ENCODE results near the gene PLCL2.
"Not testable (repeated sequence)": the region's sequence is repeated elsewhere in the genome, so short reads cannot be mapped to it uniquely, and the experiment has no call there.

Gene PLCL2

DNA sequence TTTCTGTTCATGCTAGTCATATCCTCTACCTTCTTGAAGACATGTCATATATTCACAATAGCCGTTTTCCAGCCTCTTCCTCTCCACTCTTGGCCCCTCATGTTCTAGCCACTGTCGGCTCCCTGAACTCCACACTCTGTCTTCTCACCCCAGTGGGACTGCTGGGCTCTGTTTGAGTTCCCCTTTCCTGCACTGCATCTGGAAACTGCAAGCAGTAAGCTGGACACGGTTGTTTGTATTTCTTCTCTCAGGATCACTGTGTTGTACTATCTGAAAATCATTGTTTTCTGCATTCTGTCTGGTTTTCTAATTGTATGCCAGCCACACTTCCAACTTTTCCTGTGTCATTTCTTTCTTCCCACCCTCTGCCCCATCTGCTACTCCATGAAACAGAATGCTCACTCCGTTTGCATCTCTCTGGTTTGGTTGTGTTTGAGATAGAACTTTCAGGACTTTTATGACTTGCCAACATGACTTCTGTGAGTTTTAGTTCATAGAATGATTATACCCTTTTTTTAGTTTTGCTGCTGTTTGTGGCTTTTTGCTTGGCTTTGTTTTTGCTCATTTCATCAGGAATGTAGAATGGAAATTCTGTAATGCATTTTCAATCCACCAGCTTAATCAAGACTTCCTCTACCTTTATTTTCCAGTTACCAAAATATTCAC, 192.3 kb downstream of the PLCL2 start:
- no peak for DNase-seq (ENCODE audit: low read depth)

DNA sequence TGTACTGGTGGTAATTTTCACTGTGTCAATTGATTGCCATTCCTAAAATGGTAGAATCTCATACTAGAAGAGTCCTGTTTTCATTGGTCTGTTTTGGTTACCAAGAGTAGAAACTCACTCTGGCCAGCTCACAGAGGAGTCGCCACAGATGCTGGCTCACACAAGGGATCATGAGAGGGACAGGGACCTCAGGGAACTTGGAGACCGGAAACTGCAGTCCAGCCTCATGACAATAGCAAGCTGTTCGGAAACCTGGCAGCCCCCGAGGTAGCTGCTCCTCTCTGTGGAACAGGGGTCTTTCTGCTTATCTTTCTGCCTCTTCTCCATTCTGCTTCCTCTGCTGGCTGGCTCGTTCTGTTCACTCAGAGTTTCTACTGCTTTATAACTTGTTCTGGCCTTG, 192.9 kb downstream of the PLCL2 start:
- DNase-seq (ENCODE audit: low read depth): no peak

GRCh38 chr3:17078926-17079465, 194.2 kb downstream of the PLCL2 start:
- DNase-seq (ENCODE audit: low read depth): no peak

- DNase-seq (ENCODE audit: low read depth): no peak
Observed at GRCh38 chr3:17079933-17080332, 195.2 kb downstream of the PLCL2 start.

DNA sequence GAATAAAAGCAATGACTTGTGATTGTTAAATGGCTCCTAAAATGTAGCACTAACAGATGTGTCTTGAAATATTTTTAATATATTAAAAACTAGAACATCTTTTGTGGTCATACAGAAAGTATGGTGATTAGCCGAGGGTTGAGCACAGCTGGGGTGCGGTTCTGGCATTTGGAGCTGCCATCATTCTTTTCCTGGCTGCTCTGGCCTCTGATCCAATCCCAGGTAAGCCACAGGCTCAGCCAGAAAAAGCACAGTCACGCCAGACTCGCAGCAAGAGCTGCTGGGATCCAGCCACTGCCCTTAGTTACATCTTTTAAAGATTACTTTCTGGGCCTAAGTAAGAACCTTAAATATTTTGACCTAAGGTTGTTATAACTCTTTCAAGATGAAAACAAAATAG, 196.8 kb downstream of the PLCL2 start:
- no peak for DNase-seq (ENCODE audit: low read depth)

DNA sequence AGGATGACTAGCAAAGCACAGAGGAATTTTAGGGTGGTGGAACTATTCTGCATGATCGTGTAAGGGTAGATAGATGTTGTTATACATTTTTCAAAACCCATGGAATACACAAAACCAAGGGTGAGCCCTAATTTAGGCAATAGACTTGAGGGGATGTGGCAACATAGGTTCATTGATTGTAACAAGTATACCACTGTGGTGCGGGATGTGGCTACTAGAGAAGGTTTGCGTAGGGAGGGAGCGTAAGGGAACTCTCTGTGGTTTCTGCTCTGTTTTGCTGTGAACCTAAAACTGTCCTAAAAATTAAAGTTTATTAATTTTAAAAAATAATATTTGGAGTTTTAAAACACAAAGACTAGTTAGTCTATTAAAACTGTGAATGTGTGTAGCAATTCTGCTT, 202.8 kb downstream of the PLCL2 start:
- no peak for DNase-seq (ENCODE audit: low read depth)

GRCh38 chr3:17088017-17088416, 203.3 kb downstream of the PLCL2 start:
- no peak for DNase-seq (ENCODE audit: low read depth)

GRCh38 chr3:17088602-17089313, 204.0 kb downstream of the PLCL2 start:
- DNase-seq (ENCODE audit: low read depth): no peak

DNA sequence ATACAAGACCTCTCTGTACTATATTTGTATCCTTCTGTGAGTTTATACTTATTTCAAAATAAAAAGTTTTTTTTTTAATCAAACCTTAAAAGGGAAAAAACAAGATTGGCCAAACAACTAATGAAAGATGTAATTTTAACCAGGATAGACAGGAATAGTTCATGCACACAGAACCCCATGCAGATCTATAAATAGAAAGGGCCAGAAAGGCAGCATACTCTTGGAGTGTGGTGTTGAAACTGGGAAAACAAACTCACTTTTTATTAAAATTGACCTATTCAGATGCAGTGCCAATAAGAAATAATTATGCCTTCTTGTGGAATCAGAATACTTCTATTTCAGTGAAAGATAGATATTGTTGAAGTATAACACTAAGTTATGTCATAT, 204.6 kb downstream of the PLCL2 start:
- no peak for DNase-seq (ENCODE audit: low read depth)

DNA sequence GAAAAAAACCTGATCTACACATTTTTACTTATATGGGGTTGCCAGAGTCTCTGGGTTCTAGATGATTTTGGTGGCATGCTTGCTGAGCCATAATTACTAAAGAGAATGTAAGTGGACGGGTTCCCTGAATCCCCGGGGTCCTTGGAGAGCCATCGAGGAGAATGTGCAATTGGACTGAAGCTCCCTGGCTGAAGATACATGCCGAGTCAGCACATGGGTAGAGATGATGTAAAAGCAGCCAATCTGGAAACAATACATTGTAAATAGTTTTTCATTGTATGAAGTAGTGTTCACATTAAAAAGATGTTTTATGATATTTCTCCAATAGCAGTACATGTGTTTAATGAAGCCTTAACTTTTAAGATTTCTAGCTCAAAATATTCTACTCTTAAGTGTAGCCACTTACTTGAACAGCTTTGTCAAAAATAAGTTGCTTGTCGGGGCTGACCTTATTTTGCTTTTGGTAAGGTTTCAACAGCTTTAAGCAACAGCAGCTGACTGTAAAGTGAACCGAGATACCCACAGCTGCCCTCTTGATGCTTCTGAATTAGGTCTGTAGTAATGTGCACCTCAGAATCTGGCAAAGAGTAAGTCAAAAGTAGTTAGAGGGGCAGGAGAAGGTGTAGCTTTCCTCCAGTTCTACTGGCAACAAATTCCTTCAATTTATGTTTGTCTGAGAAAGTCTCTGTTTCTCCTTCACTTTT, 205.7 kb downstream of the PLCL2 start:
- no peak for DNase-seq (ENCODE audit: low read depth)

DNA sequence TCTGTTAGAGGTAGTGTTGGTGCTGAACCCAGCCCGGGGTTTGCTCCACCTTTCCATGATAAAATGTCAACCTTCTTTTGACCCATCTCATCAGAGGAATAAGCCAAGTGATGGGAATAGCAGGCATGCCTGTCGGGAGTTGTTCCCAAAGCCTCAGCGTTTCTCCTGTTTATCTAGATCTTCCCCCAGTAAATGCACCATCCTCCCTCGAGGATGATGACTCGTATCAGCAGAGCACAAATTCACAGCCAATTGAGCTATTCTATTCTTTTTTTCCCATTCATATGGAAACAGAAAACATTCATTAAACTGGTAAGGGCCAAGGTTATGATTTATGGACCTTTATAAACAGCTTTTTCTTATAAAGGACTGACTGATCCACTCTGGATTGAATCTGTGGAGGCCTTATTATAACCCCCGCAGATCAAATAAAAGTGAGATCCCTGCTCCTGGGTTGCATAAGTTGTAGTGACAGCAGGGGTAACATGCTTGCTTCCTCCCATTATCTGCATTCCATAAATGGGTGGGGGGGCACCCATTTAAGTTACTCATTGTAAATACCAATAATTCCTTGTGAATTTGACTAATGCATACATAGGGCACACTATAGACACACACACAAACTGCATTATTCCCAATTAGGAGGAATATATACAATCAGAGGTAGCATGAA, 207.3 kb downstream of the PLCL2 start:
- no peak for DNase-seq (ENCODE audit: low read depth)

DNA sequence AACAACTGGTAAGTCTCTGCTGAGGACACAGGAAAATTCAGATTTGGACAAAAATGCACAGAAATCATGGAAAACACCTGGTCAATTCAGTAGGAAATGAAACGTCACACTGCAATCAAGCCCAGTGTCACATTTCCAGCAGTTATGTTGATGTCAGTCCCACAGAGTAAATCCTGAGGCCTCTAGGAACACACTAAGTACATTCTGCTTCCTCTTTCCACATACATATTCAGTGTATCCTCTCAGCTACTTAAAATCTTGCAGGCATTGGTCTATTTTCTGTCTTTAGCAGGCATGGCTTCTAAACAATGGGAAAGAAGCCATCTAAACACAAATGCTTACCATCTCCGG, 207.8 kb downstream of the PLCL2 start:
- no peak for DNase-seq (ENCODE audit: low read depth)

DNA sequence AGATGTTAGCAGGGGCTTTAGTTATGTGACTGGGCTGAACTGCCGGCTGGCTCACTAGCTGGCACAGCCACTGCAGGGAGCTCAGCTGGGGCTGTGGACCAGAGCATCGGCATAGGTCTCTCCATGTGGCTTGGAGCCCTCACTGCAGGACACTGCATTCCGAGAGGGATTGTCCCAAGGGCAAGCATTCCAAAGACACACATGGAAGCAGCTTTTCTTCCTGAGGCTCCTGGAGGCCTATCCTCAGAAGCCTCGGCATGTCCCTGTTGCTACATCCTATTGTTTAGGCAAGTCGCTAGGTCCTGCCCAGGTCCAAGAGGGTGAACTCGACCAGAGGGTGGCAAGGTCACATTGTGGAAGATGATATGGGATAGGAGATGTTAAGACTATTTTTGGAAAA, 209.8 kb downstream of the PLCL2 start:
- DNase-seq (ENCODE audit: low read depth): no peak

- DNase-seq (ENCODE audit: low read depth): no peak
Observed at GRCh38 chr3:17103579-17103978, 218.8 kb downstream of the PLCL2 start.

DNA sequence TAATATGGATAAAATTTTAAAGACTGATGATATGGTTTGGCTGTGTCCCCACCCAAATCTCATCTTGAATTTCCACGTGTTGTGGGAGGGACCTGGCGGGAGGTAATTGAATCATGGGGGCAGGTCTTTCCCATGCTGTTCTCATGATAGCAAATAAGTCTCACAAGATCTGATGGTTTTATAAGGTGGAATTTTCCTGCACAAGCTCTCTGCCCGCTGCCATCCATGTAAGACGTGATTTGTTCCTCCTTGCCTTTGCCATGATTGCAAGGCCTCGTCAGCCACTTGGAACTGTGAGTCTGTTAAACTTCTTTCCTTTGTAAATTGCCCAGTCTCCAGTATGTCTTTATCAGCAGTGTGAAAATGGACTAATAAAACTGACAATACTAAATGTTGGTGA, 222.0 kb downstream of the PLCL2 start:
- not testable (repeated sequence) for DNase-seq (ENCODE audit: low read depth)

GRCh38 chr3:17110660-17111396, 226.1 kb downstream of the PLCL2 start:
- no peak for DNase-seq (ENCODE audit: low read depth)

DNA sequence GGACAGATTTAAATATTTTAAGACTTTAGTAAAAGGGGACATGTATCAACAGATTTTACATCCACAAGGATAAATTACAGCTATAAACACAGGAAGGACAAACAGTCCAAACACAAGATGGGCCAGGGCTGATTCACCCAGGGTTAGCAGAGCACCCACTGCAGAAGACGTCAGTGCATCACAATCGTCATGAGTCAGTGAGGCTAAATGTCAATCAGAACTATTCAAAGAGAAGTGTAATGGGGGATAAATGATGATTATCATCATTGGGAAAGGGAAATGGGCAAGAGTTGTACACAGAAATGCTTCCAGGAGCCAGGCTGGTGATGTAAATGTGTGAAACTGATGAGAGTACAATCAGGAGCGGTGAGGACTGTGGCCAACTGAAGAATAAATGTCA, 226.8 kb downstream of the PLCL2 start:
- DNase-seq (ENCODE audit: low read depth): no peak

- DNase-seq (ENCODE audit: low read depth): no peak
Observed at GRCh38 chr3:17115186-17115585, 230.4 kb downstream of the PLCL2 start.

DNA sequence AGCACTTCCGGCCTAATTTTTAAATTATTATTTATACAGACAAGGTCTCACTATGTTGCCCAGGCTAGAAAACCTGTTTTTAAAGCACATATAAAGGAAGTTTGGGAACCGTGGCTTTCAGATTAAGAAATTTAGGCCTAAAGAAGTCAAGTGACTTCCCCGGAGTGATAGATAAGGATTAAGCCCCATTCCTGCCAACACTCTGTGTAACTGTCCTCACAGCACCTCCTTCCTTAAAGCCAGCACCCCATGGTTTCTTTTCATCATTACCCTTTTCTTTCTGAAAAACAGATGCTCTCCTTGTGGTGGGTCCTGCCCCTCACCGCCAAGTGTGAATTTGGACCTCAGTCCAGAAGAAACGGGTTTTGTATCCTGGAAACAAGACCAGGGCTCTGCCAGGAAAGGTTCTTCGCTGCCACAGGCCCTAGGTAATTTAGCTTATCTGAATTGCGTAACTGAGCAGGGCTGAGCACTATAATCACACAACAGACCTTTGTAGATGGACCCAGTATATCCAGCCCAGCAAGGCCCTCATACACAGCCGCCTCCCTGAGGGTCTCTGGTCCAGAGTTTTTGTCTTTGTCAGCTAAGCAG, 231.3 kb downstream of the PLCL2 start:
- DNase-seq (ENCODE audit: low read depth): no peak

DNA sequence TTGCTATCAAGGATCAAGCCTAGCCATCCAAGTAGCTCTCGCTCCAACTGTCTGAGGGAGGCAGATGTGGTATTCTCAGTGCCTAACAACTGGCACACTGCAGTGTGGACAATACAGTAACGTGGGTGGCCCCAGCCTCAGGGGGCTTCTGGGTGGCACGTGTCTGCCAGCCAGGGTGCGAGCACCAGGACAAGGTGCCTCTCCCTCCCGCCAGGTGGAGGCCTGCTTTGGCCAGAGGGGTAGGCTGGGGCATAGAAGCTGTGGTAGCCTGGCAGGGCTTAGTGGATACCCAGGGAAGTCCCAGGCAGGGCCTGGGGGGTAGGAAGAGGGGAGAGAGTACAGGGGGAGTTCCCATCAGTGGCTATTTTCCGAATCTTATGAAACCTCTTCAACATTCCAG, 234.0 kb downstream of the PLCL2 start:
- DNase-seq (ENCODE audit: low read depth): no peak

All from HS-27A (cell line).